ENCODE data around the gene HDAC4. TPM values are rescaled to one million over a fixed set of nuclear protein-coding genes. Genes with fewer than 3 reads are reported as not detected.

The HDAC4 gene
- total RNA-seq, 1 experiment from 2014 or later: 32.0 TPM

GRCh38 chr2:239168575-239168974 is 232.2 kb downstream of the HDAC4 start:
- Histone ChIP-seq H3K18ac (ENCODE audit: insufficient read length, low read depth, low read length) (no peak overlapping the region), H3K4me2 (ENCODE audit: insufficient read depth, insufficient read length, low read length) (no peak overlapping the region), H3K14ac (ENCODE audit: insufficient read depth, low read length) (no peak overlapping the region), H3K56ac (ENCODE audit: insufficient read length, low read depth, low read length) (no peak overlapping the region), H3K23ac (ENCODE audit: insufficient read length, low read depth, low read length) (no peak overlapping the region), H3K4me1 (ENCODE audit: insufficient read depth, low read length) (no peaks in the 10 kb centered on the region), H4K20me1 (ENCODE audit: control insufficient read depth, insufficient read depth, insufficient read length) (peaks cover 3% of the 10 kb centered on the region), H4K8ac (replicated peaks; ENCODE audit: insufficient read length, low read depth, low read length) (no peak overlapping the region), H2BK12ac (ENCODE audit: insufficient read length, low read depth, low read length) (no peak overlapping the region), H3K9me3 (ENCODE audit: control insufficient read depth, low read depth, low read length) (no peaks in the 10 kb centered on the region), H3T11ph (ENCODE audit: low read length) (no peak overlapping the region), H3K79me1 (ENCODE audit: insufficient read depth, low read depth, low read length, poor library complexity, severe bottlenecking) (no peaks in the 10 kb centered on the region), H2AK5ac (ENCODE audit: insufficient read length, low read length) (no peak overlapping the region), H3K27ac (ENCODE audit: insufficient read length, low read depth, low read length) (no peak overlapping the region), H2AFZ (ENCODE audit: low read length) (no peak overlapping the region), H2BK5ac (ENCODE audit: insufficient read length, low read length) (no peak overlapping the region), H3K4ac (ENCODE audit: low read depth, low read length) (no peak overlapping the region), H2BK20ac (ENCODE audit: low read depth, low read length, poor library complexity, severe bottlenecking) (no peak overlapping the region), H3K79me2 (ENCODE audit: insufficient read depth, low read length) (no peaks in the 10 kb centered on the region), H2BK120ac (ENCODE audit: low read depth, low read length, poor library complexity, severe bottlenecking) (no peak overlapping the region), H2BK15ac (ENCODE audit: low read depth, low read length) (no peak overlapping the region), H4K91ac (ENCODE audit: insufficient read length, low read depth, low read length) (no peak overlapping the region), H3K27me3 (ENCODE audit: insufficient read depth, low read length) (no peaks in the 10 kb centered on the region), H4K5ac (ENCODE audit: insufficient read length, low read depth, low read length) (no peak overlapping the region), H3K23me2 (ENCODE audit: insufficient read length, low read depth, low read length, poor library complexity, severe bottlenecking) (no peaks in the 10 kb centered on the region), H3K9ac (ENCODE audit: extremely low read depth, insufficient read length, low read length) (no peak overlapping the region)
- peak overlapping the region in 1 of 3 experiments; percentile 23; a peak in 1 of 7 replicates for H3K27ac Mint-ChIP-seq
- H3K4me1 Mint-ChIP-seq: 0 out of 4 replicates have a peak, but pooled peaks cover 0 to 5% of the 10 kb centered on the region in 2 experiments
- peaks cover 26 to 31% (median 30%) of the 10 kb centered on the region in 3 experiments for H3K36me3 Mint-ChIP-seq (ENCODE audit: insufficient read depth in 1 of 3, low read depth in 3 of 3)
- H3K4me3 Mint-ChIP-seq: no peak overlapping the region
- WGBS (ENCODE audit: extremely low coverage, insufficient read length, low lambda C conversion rate): no CpG with 5 or more reads among the region's 22 CpGs
- peaks cover 25 to 27% of the 10 kb centered on the region in 2 experiments for H3K9me3 Mint-ChIP-seq
- DNase-seq: no peak
- H3K27me3 Mint-ChIP-seq (ENCODE audit: low read depth): no peaks in the 10 kb centered on the region; the same call in 1 of the 2 replicates
- no peak for TF ChIP-seq CTCF (conservative IDR thresholded peaks at IDR 0.05)
